Body of pancreas (tissue), 4 donors: Measurements from ENCODE around the gene INIP.

Source experiments
- CTCF ChIP-seq, 7 experiments: fragments of 450-650 bp in 4 of 7; fragments of 200-600 bp in 3 of 7; sonication (generic) in 3 of 7; IDR thresholded peaks; one replicate each; pipeline ENCODE4 v1.5.1; 2016 to 2019; ENCODE audit warnings: antibody characterized with exemption in 7 of 7
- POLR2A ChIP-seq, 3 donors: fragments of 450-650 bp; IDR thresholded peaks; one replicate each; pipeline ENCODE4 v1.6.1; 2016; ENCODE audit warnings: antibody characterized with exemption in 3 of 3, mild to moderate bottlenecking in 2 of 3

GRCh38 chr9:112654282-112654681 is 63.6 kb downstream of the INIP start:
- TF ChIP-seq CTCF (IDR thresholded peaks at IDR 0.05): no peak
- TF ChIP-seq POLR2A (IDR thresholded peaks at IDR 0.05): no peak
